ENCODE data around the gene TP53BP2.

DNA sequence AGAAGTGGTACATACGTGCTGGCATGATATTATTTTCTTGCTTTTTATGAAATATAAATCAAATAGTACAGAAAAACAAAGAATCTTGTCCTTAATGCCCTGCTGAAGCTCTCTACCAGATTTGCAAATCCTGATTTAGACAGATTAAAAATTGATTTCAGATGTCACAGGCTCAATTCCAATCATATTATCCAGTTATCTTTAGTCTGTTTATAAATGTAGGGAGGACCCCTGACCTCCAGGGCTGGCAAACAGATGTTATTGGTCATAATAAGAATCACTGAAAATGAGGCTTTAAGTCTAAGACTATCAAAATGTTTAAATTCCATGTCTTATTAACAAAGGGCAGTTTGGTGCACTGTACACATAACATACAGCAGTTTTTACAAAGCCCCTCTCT is 62.1 kb downstream of the TP53BP2 start:
- TF ChIP-seq CTCF (conservative IDR thresholded peaks at IDR 0.05; ENCODE audit: low read depth, low read length) (no peak), EZH2 (IDR thresholded peaks at IDR 0.05; ENCODE audit: low read length, unreplicated experiment) (no peak)

Measured in PC-3 (cell line).